Measurements from ENCODE around the gene SLC44A3.
"Not testable (repeated sequence)": the region's sequence is repeated elsewhere in the genome, so short reads cannot be mapped to it uniquely, and the experiment has no call there.

Gene SLC44A3

GRCh38 chr1:94935034-94935433 lies 114.9 kb downstream of the SLC44A3 start:
- H3K27ac ChIP-seq: no peak overlapping the region
- no peak overlapping the region for H3K4me3 ChIP-seq (ENCODE audit: low read depth, low read length)
- no peak for TF ChIP-seq CTCF (IDR thresholded peaks at IDR 0.05; ENCODE audit: low read depth, low read length)
- no peaks in the 10 kb centered on the region for H3K9me3 ChIP-seq (ENCODE audit: severe bottlenecking)
- no peaks in the 10 kb centered on the region for H3K36me3 ChIP-seq
- H3K27me3 ChIP-seq (ENCODE audit: insufficient read depth, low read depth, severe bottlenecking): no peaks in the 10 kb centered on the region
- DNase-seq: no peak

- no peaks in the 10 kb centered on the region for H3K9me3 ChIP-seq (ENCODE audit: severe bottlenecking)
- no peak for TF ChIP-seq CTCF (IDR thresholded peaks at IDR 0.05; ENCODE audit: low read depth, low read length)
- no peaks in the 10 kb centered on the region for H3K36me3 ChIP-seq
- H3K27me3 ChIP-seq (ENCODE audit: insufficient read depth, low read depth, severe bottlenecking): no peaks in the 10 kb centered on the region
- H3K27ac ChIP-seq: no peak overlapping the region
- H3K4me3 ChIP-seq (ENCODE audit: low read depth, low read length): no peak overlapping the region
- no peak for DNase-seq
These were observed 115.3 kb downstream of the SLC44A3 start for GRCh38 chr1:94935476-94935875.

GRCh38 chr1:94936861-94937620 lies 116.9 kb downstream of the SLC44A3 start:
- no peak for DNase-seq
- Histone ChIP-seq H3K27me3 (ENCODE audit: insufficient read depth, low read depth, severe bottlenecking) (no peaks in the 10 kb centered on the region), H3K36me3 (no peaks in the 10 kb centered on the region), H3K4me3 (ENCODE audit: low read depth, low read length) (no peak overlapping the region), H3K27ac (no peak overlapping the region), H3K9me3 (ENCODE audit: severe bottlenecking) (no peaks in the 10 kb centered on the region)
- TF ChIP-seq CTCF (IDR thresholded peaks at IDR 0.05; ENCODE audit: low read depth, low read length): no peak

- no peak overlapping the region for H3K4me3 ChIP-seq (ENCODE audit: low read depth, low read length)
- no peaks in the 10 kb centered on the region for H3K9me3 ChIP-seq (ENCODE audit: severe bottlenecking)
- no peaks in the 10 kb centered on the region for H3K27me3 ChIP-seq (ENCODE audit: insufficient read depth, low read depth, severe bottlenecking)
- no peaks in the 10 kb centered on the region for H3K36me3 ChIP-seq
- no peak overlapping the region for H3K27ac ChIP-seq
- no peak for TF ChIP-seq CTCF (IDR thresholded peaks at IDR 0.05; ENCODE audit: low read depth, low read length)
- DNase-seq: no peak
These were observed 117.7 kb downstream of the SLC44A3 start for GRCh38 chr1:94937820-94938219.

- Histone ChIP-seq H3K36me3 (no peaks in the 10 kb centered on the region), H3K9me3 (ENCODE audit: severe bottlenecking) (no peaks in the 10 kb centered on the region), H3K4me3 (ENCODE audit: low read depth, low read length) (no peak overlapping the region), H3K27me3 (ENCODE audit: insufficient read depth, low read depth, severe bottlenecking) (no peaks in the 10 kb centered on the region), H3K27ac (no peak overlapping the region)
- no peak for TF ChIP-seq CTCF (IDR thresholded peaks at IDR 0.05; ENCODE audit: low read depth, low read length)
- DNase-seq: no peak
These were observed 120.6 kb downstream of the SLC44A3 start for GRCh38 chr1:94940738-94941137.

- H3K36me3 ChIP-seq; H3K4me3 ChIP-seq (ENCODE audit: low read depth, low read length); H3K27ac ChIP-seq; H3K27me3 ChIP-seq (ENCODE audit: insufficient read depth, low read depth, severe bottlenecking); DNase-seq; H3K9me3 ChIP-seq (ENCODE audit: severe bottlenecking): not testable (repeated sequence)
These were observed 121.3 kb downstream of the SLC44A3 start for GRCh38 chr1:94941480-94941879.

Data from WERI-Rb-1 (cell line).